Mucosa of rectum (tissue), 2 donors: ENCODE results near the gene CERS6.
"Not testable (repeated sequence)": the region's sequence is repeated elsewhere in the genome, so short reads cannot be mapped to it uniquely, and the experiment has no call there.

Source experiments
- H3K27ac ChIP-seq, 2 donors: one replicate each; pipeline ENCODE4 v1.7.0; 2013; ENCODE audit warnings: inconsistent platforms in 2 of 2, low read depth in 2 of 2, low read length in 2 of 2
- H3K27me3 ChIP-seq, 2 donors: one replicate each; pipeline ENCODE4 v1.7.0; 2013; ENCODE audit warnings: low read length in 2 of 2; ENCODE audit not compliant: control insufficient read depth in 2 of 2, insufficient read depth in 2 of 2
- H3K36me3 ChIP-seq, 2 donors: one replicate each; pipeline ENCODE4 v1.7.0; 2013; ENCODE audit warnings: low read length in 2 of 2; ENCODE audit not compliant: control insufficient read depth in 2 of 2, insufficient read depth in 2 of 2
- H3K4me1 ChIP-seq, 2 donors: one replicate each; pipeline ENCODE4 v1.7.0; 2013; ENCODE audit warnings: low read length in 2 of 2, mild to moderate bottlenecking in 1 of 2; ENCODE audit not compliant: control insufficient read depth in 2 of 2, insufficient read depth in 2 of 2
- H3K4me3 ChIP-seq, 2 donors: one replicate each; pipeline ENCODE4 v1.7.0; 2013; ENCODE audit warnings: low read length in 2 of 2
- H3K9ac ChIP-seq, 2 donors: one replicate each; pipeline ENCODE4 v1.7.0; 2013; ENCODE audit warnings: low read length in 2 of 2, low read depth in 1 of 2, mild to moderate bottlenecking in 1 of 2
- H3K9me3 ChIP-seq, 2 donors: one replicate each; pipeline ENCODE4 v1.7.0; 2013; ENCODE audit warnings: low read length in 2 of 2; ENCODE audit not compliant: control insufficient read depth in 2 of 2
- donor health status: healthy.
- donor health status: Normal muscosa, but diverticular disease.

Gene CERS6

DNA sequence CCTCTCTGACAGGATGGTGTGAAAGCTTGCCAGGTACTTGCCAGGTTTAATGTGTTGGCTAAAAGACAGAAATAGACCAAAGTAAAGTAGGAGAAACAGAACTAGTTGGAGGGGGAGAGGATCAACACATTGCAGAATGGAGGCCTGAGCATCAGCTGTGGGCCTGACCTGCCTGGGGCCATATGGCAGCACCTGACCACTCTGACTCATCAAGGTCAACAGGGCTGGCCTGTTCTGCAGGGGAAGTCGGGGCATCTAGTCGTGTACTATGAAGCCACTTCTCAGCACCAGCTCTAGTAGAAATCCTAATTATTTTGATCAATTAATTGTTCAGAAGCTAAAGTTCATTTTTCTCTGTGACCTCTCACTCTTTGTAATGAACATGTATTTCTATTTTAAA lies 310.5 kb downstream of the CERS6 start:
- Histone ChIP-seq H3K9ac (no peak overlapping the region), H3K36me3 (peaks cover 4 to 18% of the 10 kb centered on the region in 2 donors), H3K4me1 (no peaks in the 10 kb centered on the region), H3K9me3 (no peaks in the 10 kb centered on the region), H3K4me3 (no peak overlapping the region), H3K27me3 (no peaks in the 10 kb centered on the region), H3K27ac (no peak overlapping the region)

DNA sequence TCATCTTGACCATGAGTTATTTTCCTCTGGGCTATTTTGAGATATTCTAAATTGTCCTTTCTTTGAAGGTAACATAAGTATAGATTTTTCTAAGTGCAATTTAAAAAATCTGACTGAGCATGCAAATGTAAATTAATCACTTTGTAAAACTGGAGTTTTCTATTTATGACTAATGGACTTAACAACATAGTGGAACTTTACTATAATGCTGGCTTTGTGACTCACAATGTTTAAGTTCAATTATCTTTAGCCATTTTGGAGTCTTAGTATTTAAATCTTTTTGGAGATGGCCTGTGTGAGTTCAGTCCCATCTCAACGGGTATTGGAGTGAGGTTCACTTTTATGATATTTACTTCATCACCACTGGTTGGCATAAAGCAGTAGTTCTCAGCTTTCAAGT lies 311.2 kb downstream of the CERS6 start:
- Histone ChIP-seq H3K4me3 (no peak overlapping the region), H3K27ac (no peak overlapping the region), H3K9me3 (no peaks in the 10 kb centered on the region)

DNA sequence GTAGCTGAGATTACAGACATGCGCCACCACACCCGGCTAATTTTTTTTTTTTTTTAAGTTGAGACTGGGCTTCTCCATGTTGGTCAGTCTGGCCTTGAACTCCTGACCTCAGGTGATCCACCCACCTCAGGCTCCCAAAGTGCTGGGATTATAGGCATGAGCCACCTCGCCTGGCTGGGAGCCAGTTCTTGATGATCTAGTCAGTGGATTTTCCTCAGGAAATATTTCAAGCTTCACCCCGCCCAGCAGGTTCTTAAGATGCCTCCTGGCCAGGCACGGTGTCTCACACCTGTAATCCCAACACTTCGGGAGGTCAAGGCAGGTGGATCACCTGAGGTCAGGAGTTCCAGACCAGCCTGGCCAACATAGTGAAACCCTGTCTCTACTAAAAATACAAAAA lies 312.3 kb downstream of the CERS6 start:
- H3K27ac ChIP-seq, H3K4me3 ChIP-seq, H3K4me1 ChIP-seq, H3K27me3 ChIP-seq, H3K9ac ChIP-seq, H3K9me3 ChIP-seq: not testable (repeated sequence)
- peaks cover 4 to 18% of the 10 kb centered on the region in 2 donors for H3K36me3 ChIP-seq

More for the DNA sequence above, 311.2 kb downstream of the CERS6 start:
- Histone ChIP-seq H3K4me1 (no peaks in the 10 kb centered on the region), H3K27me3 (no peaks in the 10 kb centered on the region), H3K36me3 (peaks cover 4 to 18% of the 10 kb centered on the region in 2 donors), H3K9ac (no peak overlapping the region)

DNA sequence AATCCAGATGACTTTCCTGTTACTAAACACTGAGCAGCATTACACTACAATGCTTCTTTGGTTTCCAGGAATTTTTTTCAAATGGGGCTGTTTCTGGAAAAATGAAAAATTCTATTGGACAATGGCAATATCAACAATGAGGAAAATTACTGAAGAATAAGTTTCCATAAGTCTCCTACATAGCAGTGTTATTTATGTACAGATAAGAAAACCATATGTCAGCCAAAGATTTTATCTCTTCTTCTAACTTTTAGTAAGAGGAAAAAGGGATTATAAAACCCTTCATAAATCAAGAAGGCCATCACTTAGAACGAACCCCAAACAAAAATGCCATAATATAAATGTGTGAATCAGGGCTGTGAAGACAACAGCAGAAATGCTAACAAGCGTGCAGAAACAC lies 314.7 kb downstream of the CERS6 start:
- no peaks in the 10 kb centered on the region for H3K9me3 ChIP-seq
- no peaks in the 10 kb centered on the region for H3K4me1 ChIP-seq
- H3K27me3 ChIP-seq: no peaks in the 10 kb centered on the region
- no peak overlapping the region for H3K9ac ChIP-seq
- no peak overlapping the region for H3K27ac ChIP-seq
- H3K36me3 ChIP-seq: peaks cover 4 to 18% of the 10 kb centered on the region in 2 donors
- no peak overlapping the region for H3K4me3 ChIP-seq

DNA sequence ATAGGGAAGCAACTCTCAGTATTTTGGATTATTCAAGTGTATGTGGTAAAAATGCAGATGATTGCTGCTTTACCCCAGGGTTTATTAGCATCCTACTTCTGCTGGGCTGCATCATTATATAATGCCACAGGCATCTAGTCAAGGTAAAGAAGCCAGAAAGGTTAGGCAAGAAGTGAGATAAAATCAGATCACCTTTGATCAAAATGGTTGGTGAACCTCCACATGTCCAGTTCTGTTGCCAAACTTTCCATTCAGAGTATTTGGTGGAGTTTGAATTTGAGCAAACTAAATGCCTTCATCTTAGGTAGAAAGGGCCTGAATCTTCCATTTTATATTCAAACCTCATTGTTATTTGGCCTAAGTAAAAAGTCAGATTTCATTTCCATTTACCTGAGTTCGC lies 316.6 kb downstream of the CERS6 start:
- H3K4me1 ChIP-seq: no peaks in the 10 kb centered on the region
- peaks cover 4 to 14% of the 10 kb centered on the region in 2 donors for H3K36me3 ChIP-seq

DNA sequence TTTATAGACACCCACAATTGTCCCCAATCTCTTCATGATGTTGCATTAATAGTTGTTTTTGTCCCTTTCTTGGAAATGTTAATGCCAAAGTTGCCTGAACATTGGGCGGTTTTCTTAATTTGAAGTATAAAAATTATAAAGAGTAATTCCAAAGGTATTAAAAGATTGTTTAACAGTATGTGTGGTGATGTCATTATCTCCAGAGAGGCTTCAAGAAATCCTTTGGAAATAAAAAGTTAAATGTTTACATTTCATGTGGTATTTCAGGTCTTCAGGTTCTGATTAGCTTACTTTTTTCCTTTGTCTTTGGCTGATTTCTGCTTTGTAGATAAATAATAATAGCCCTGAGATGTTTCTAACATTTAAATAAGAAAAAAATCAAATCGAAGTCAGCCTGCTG lies 317.1 kb downstream of the CERS6 start:
- no peak overlapping the region for H3K9ac ChIP-seq
- no peak overlapping the region for H3K27ac ChIP-seq
- H3K4me3 ChIP-seq: no peak overlapping the region
- H3K4me1 ChIP-seq: no peaks in the 10 kb centered on the region
- H3K9me3 ChIP-seq: no peaks in the 10 kb centered on the region
- H3K27me3 ChIP-seq: no peaks in the 10 kb centered on the region
- peaks cover 4 to 13% of the 10 kb centered on the region in 2 donors for H3K36me3 ChIP-seq

More for the DNA sequence above, 316.6 kb downstream of the CERS6 start:
- H3K9me3 ChIP-seq: no peaks in the 10 kb centered on the region
- H3K4me3 ChIP-seq: no peak overlapping the region
- no peak overlapping the region for H3K9ac ChIP-seq
- no peak overlapping the region for H3K27ac ChIP-seq
- H3K27me3 ChIP-seq: no peaks in the 10 kb centered on the region

DNA sequence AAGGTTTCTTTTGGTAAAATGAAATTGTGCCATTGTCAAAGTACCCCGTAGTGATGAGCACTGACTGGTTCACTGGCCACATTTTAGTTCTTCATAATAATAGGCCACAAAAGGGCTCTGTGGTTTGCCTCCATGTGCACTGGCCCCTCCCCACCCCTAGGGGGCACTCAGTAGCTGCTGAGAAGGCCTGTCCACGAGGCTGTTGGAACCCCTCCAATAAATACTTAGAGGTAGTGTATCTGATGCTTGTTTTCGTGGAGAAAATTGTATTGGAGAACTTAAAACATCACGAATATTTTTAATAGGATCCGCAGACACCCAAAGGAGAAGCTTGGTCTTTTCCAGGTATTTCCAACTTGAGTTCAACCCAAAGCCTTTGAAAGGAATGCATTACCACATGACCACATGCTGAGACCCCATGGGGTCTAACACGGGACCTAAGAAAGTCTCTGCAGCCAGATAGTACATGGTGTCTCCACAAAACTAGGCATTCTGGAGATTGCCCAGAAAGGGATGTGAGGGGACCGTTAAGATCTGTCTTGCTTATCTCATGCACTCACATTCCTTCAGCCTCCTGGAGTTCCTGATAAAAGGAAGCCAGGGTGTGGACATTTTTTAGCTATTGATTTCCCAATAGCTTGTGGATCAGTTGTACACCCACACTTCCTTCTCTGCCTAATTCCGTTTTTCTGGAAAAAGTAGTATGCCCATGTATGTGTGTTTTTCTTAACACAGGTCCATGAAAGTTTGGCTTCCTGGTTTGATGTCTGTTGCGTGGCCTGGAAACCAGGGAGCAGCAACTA lies 317.8 kb downstream of the CERS6 start:
- Histone ChIP-seq H3K27ac (no peak overlapping the region), H3K4me3 (no peak overlapping the region), H3K27me3 (no peaks in the 10 kb centered on the region), H3K9me3 (no peaks in the 10 kb centered on the region), H3K36me3 (peaks cover 4 to 13% of the 10 kb centered on the region in 2 donors), H3K9ac (no peak overlapping the region), H3K4me1 (no peaks in the 10 kb centered on the region)

DNA sequence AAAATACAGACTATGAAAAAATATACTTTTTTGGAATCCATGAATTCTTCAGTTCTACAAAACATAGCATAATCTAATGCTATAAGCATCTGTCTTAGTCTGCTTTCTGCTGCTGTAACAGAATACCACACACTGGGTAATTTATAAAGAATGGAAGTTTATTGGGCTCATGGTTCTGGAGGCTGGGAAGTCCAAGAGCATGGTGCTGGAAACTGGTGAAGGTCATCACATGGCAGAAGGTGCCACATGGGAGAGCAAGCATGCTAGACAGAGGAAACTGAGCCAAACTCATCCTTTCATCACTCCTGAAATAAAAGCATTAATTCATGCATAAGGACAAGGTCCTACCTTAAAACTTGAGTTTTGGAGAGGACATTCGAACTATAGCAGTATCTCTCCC lies 319.8 kb downstream of the CERS6 start:
- no peaks in the 10 kb centered on the region for H3K9me3 ChIP-seq
- H3K9ac ChIP-seq: no peak overlapping the region
- H3K4me3 ChIP-seq: no peak overlapping the region
- H3K36me3 ChIP-seq: peaks cover 0 to 3% of the 10 kb centered on the region in 2 donors
- H3K4me1 ChIP-seq: no peaks in the 10 kb centered on the region
- no peaks in the 10 kb centered on the region for H3K27me3 ChIP-seq
- no peak overlapping the region for H3K27ac ChIP-seq

DNA sequence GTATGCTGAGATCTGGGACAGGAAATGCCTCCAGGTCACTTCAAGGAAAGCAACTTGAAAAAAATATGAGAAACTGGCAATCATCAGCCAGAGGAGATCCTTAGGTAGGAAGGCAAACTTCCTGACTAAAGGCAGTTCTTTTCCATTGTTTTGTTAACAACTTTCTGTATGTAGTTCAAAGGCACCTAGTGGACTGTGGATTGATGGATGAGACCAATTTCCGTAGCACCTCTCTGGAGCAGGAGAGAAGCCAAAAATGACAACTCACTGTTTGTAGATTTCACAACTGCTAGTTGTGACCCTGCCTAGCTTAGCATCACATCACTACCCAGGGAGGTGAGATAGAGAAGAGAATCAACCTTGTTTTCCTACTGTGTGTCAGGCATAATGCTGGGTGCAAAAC lies 324.6 kb downstream of the CERS6 start:
- no peak overlapping the region for H3K9ac ChIP-seq

DNA sequence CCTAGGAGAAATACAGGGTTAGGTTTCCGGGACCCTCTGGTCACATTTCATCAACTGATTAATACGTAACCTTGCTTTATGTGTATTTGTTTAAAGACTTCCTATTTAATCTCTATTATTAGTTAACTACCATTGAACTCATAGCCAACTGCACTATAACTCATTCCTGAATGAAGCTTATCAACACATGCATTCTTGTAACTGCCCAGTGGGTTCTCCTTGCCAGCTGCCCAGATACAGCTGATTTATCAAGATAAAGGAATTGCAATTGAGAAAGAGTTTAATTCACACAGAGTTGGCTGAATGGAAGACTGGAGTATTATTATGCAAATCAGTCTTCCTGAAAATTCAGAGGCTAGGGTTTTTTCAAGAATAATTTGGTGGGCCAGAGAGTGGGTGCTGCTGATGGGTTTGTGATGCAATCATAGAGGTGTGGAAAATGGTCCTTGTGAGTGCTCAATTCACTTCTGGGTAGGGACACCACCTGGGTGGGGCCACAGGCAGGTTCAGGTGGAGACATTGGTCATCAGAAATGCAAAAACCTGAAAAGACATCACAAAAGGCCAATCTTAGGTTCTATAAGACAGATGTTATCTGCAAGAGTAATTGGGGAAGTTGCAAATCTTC lies 325.2 kb downstream of the CERS6 start:
- Histone ChIP-seq H3K9me3 (no peaks in the 10 kb centered on the region), H3K27ac (no peak overlapping the region), H3K27me3 (no peaks in the 10 kb centered on the region), H3K4me3 (no peak overlapping the region), H3K4me1 (no peaks in the 10 kb centered on the region), H3K36me3 (no peaks in the 10 kb centered on the region), H3K9ac (no peak overlapping the region)

More for the DNA sequence above, 324.6 kb downstream of the CERS6 start:
- H3K4me3 ChIP-seq: no peak overlapping the region
- no peaks in the 10 kb centered on the region for H3K27me3 ChIP-seq
- no peaks in the 10 kb centered on the region for H3K9me3 ChIP-seq
- no peaks in the 10 kb centered on the region for H3K4me1 ChIP-seq
- no peak overlapping the region for H3K27ac ChIP-seq
- H3K36me3 ChIP-seq: no peaks in the 10 kb centered on the region
